ENCODE measurements around the gene SLC30A1. TPM values are rescaled to one million over a fixed set of nuclear protein-coding genes. Genes with fewer than 3 reads are reported as not detected.
A peak's percentile ranks its signal among the peaks of the same experiment; 100 is the strongest.

Gene SLC30A1
- total and polyA plus RNA-seq, 2 of the 13 experiments (the other 11 are each of a cell fraction or from before 2014, with no cell fraction given) = 5.9 to 24.4 TPM

- TF ChIP-seq, protein P1, sequence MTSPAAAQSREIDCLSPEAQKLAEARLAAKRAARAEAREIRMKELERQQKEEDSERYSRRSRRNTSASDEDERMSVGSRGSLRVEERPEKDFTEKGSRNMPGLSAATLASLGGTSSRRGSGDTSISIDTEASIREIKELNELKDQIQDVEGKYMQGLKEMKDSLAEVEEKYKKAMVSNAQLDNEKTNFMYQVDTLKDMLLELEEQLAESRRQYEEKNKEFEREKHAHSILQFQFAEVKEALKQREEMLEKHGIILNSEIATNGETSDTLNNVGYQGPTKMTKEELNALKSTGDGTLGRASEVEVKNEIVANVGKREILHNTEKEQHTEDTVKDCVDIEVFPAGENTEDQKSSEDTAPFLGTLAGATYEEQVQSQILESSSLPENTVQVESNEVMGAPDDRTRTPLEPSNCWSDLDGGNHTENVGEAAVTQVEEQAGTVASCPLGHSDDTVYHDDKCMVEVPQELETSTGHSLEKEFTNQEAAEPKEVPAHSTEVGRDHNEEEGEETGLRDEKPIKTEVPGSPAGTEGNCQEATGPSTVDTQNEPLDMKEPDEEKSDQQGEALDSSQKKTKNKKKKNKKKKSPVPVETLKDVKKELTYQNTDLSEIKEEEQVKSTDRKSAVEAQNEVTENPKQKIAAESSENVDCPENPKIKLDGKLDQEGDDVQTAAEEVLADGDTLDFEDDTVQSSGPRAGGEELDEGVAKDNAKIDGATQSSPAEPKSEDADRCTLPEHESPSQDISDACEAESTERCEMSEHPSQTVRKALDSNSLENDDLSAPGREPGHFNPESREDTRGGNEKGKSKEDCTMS (CRISPR knock-in tag; conservative IDR thresholded peaks at IDR 0.05) = no peak
- TF ChIP-seq ZNF792 (CRISPR knock-in tag; IDR thresholded peaks at IDR 0.05) = 0 out of 2 replicates have a peak, but pooled peaks have one; percentile 47
- TF ChIP-seq RFXAP (CRISPR knock-in tag; IDR thresholded peaks at IDR 0.05; ENCODE audit: borderline replicate concordance) = no peak
- TF ChIP-seq, protein P2, sequence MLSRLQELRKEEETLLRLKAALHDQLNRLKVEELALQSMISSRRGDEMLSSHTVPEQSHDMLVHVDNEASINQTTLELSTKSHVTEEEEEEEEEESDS (CRISPR knock-in tag; IDR thresholded peaks at IDR 0.05; ENCODE audit: borderline replicate concordance) = no peak
- no peak for TF ChIP-seq HCFC1 (IDR thresholded peaks at IDR 0.05; ENCODE audit: low read depth, low read length)
- TF ChIP-seq KDM2A (CRISPR knock-in tag; IDR thresholded peaks at IDR 0.05; ENCODE audit: borderline replicate concordance, low read depth) = no peak
- no peak for TF ChIP-seq HDAC1 (CRISPR knock-in tag; IDR thresholded peaks at IDR 0.05)
- 0 out of 2 replicates have a peak, but pooled peaks have one; percentile 26 for TF ChIP-seq MED1 (CRISPR knock-in tag; IDR thresholded peaks at IDR 0.05)
- TF ChIP-seq ZNF709 (CRISPR knock-in tag; IDR thresholded peaks at IDR 0.05) = no peak
- no peak for TF ChIP-seq MTF2 (CRISPR knock-in tag; IDR thresholded peaks at IDR 0.05; ENCODE audit: borderline replicate concordance)
- TF ChIP-seq ZNF138 (CRISPR knock-in tag; IDR thresholded peaks at IDR 0.05; ENCODE audit: low read depth) = no peak
- no peak for TF ChIP-seq BRD4 (CRISPR knock-in tag; IDR thresholded peaks at IDR 0.05)
- no peak for TF ChIP-seq ZXDC (CRISPR knock-in tag; IDR thresholded peaks at IDR 0.05)
- TF ChIP-seq TGIF2 (CRISPR knock-in tag; IDR thresholded peaks at IDR 0.05) = no peak
- TF ChIP-seq ONECUT2 (CRISPR knock-in tag; IDR thresholded peaks at IDR 0.05) = no peak
- no peak for TF ChIP-seq ZNF576 (CRISPR knock-in tag; IDR thresholded peaks at IDR 0.05)
- TF ChIP-seq KAT2B (IDR thresholded peaks at IDR 0.05; ENCODE audit: borderline replicate concordance, low read depth, low read length) = no peak
- TF ChIP-seq ZNF558 (CRISPR knock-in tag; IDR thresholded peaks at IDR 0.05; ENCODE audit: borderline replicate concordance) = no peak
- TF ChIP-seq YY1 (IDR thresholded peaks at IDR 0.05; ENCODE audit: insufficient read depth, insufficient replicate concordance, low read depth, low read length) = no peak
- TF ChIP-seq ZNF441 (CRISPR knock-in tag; IDR thresholded peaks at IDR 0.05; ENCODE audit: borderline replicate concordance) = no peak
- no peak for TF ChIP-seq RBFOX2 (IDR thresholded peaks at IDR 0.05; ENCODE audit: low read depth, low read length)
- TF ChIP-seq STAG1 (CRISPR knock-in tag; IDR thresholded peaks at IDR 0.05) = peak; percentile 88
- TF ChIP-seq MZF1 (CRISPR knock-in tag; IDR thresholded peaks at IDR 0.05; ENCODE audit: borderline replicate concordance) = no peak
- TF ChIP-seq FLYWCH1 (CRISPR knock-in tag; IDR thresholded peaks at IDR 0.05) = no peak
- TF ChIP-seq, protein P3, sequence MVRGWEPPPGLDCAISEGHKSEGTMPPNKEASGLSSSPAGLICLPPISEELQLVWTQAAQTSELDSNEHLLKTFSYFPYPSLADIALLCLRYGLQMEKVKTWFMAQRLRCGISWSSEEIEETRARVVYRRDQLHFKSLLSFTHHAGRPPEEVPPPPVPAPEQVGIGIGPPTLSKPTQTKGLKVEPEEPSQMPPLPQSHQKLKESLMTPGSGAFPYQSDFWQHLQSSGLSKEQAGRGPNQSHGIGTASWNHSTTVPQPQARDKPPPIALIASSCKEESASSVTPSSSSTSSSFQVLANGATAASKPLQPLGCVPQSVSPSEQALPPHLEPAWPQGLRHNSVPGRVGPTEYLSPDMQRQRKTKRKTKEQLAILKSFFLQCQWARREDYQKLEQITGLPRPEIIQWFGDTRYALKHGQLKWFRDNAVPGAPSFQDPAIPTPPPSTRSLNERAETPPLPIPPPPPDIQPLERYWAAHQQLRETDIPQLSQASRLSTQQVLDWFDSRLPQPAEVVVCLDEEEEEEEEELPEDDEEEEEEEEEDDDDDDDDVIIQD (CRISPR knock-in tag; IDR thresholded peaks at IDR 0.05; ENCODE audit: low read depth) = peak; percentile 41; the same call in 1 of the 2 replicates
- TF ChIP-seq SCMH1 (CRISPR knock-in tag; IDR thresholded peaks at IDR 0.05; ENCODE audit: borderline replicate concordance) = no peak
These were observed 46.1 kb upstream of the SLC30A1 start (continued) for GRCh38 chr1:211625040-211625439.

Data from HepG2 (cell line).